Erythroblast (primary cell): ENCODE results near the gene FN3K.

Source experiments
- GATA1 ChIP-seq: IDR thresholded peaks from 2 replicates; pipeline ENCODE4 v1.6.1; 2011; ENCODE audit warnings: low read depth, mild to moderate bottlenecking, control low read depth, low read length, moderate library complexity
- POLR2A ChIP-seq: IDR thresholded peaks from 2 replicates; pipeline ENCODE4 v1.6.1; 2011; ENCODE audit warnings: mild to moderate bottlenecking, low read length

DNA sequence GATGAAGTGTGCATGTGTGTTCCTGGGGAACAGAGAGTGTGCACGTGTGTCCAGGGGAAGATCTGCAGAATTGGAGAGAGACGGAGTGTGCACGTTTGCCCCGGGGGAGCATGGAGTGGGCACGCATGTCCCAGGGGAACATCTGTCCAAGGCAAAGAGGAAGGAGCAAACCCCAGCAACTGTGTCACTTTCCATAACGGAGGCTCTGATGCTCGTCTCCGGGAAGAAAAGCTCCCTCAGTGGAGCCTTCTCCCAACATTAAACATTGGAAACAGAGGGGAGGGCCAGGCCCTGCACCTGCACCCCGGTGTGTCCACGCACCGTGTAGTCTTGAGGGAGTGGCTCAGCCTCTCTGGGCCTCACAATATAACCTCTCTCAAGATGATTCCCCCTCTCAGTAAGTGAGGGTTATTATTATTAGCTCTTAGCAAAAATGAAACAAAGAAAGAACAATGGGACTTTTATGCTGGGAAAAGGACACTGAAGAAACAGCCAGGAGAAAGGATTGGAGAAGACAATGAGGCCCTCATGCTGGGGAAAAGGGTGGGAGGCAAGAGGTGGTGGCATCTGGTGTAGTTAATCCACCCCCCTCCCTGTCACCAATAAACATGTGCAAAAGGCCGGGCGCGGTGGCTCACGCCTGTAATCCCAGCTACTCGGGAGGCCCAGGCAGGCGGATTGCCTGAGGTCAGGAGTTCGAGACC, 44.5 kb upstream of the FN3K start:
- TF ChIP-seq POLR2A (no peak), GATA1 (no peak)
